Testis (tissue), 2 donors: Measurements from ENCODE around the gene MYORG.

ENCODE experiments used
- POLR2A ChIP-seq: fragments of 450-650 bp; IDR thresholded peaks from one replicate; pipeline ENCODE4 v1.6.1; 2017; ENCODE audit warnings: antibody characterized with exemption, mild to moderate bottlenecking, moderate library complexity
- TF ChIP-seq, protein P1 (sequence below), 3 experiments: fragments of 450-650 bp in 2 of 3; fragments of 200-600 bp in 1 of 3; sonication (generic) in 1 of 3; IDR thresholded peaks; one replicate each; pipeline ENCODE4 v1.5.1; 2016 to 2019; ENCODE audit warnings: antibody characterized with exemption in 3 of 3, mild to moderate bottlenecking in 2 of 3, moderate library complexity in 1 of 3

- TF ChIP-seq, protein P1, sequence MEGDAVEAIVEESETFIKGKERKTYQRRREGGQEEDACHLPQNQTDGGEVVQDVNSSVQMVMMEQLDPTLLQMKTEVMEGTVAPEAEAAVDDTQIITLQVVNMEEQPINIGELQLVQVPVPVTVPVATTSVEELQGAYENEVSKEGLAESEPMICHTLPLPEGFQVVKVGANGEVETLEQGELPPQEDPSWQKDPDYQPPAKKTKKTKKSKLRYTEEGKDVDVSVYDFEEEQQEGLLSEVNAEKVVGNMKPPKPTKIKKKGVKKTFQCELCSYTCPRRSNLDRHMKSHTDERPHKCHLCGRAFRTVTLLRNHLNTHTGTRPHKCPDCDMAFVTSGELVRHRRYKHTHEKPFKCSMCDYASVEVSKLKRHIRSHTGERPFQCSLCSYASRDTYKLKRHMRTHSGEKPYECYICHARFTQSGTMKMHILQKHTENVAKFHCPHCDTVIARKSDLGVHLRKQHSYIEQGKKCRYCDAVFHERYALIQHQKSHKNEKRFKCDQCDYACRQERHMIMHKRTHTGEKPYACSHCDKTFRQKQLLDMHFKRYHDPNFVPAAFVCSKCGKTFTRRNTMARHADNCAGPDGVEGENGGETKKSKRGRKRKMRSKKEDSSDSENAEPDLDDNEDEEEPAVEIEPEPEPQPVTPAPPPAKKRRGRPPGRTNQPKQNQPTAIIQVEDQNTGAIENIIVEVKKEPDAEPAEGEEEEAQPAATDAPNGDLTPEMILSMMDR (IDR thresholded peaks at IDR 0.05) = no peak
- no peak for TF ChIP-seq POLR2A
Measured at GRCh38 chr9:34343090-34343489, 33.6 kb downstream of the MYORG start.
